HepG2 (cell line): Measurements from ENCODE around the gene FBLL1. TPM values are rescaled to one million over a fixed set of nuclear protein-coding genes. Genes with fewer than 3 reads are reported as not detected.

ENCODE experiments used
- ATF4 ChIP-seq, 2 experiments: fragments of 450-650 bp in 1 of 2; sonication (generic) in 1 of 2; formaldehyde crosslinking; IDR thresholded peaks; 2 replicates each; pipeline versions ENCODE4 v1.5.0 to v1.8.0; 2020 to 2022; ENCODE audit warnings: mild to moderate bottlenecking in 1 of 2, missing genetic modification reagents in 1 of 2
- CEBPB ChIP-seq: IDR thresholded peaks from 2 replicates; pipeline ENCODE4 v1.6.1; 2011; ENCODE audit warnings: low read depth, low read length, improper control_type of control experiment, borderline replicate concordance
- ETS1 ChIP-seq: sonication (generic); formaldehyde crosslinking; IDR thresholded peaks from 2 replicates; pipeline ENCODE4 v1.4.0; 2020; ENCODE audit warnings: missing genetic modification reagents
- SAP130 ChIP-seq: IDR thresholded peaks from 2 replicates; pipeline ENCODE4 v1.6.1; 2016; ENCODE audit warnings: low read depth
- YEATS2 ChIP-seq: sonication (generic); formaldehyde crosslinking; IDR thresholded peaks from 2 replicates; pipeline ENCODE4 v1.4.0; 2020; ENCODE audit warnings: missing genetic modification reagents, borderline replicate concordance
- ZNF30 ChIP-seq: sonication (generic); formaldehyde crosslinking; IDR thresholded peaks from 2 replicates; pipeline ENCODE4 v1.5.0; 2020; ENCODE audit warnings: mild to moderate bottlenecking, missing genetic modification reagents
- ZNF563 ChIP-seq: sonication (generic); formaldehyde crosslinking; IDR thresholded peaks from 2 replicates; pipeline ENCODE4 v1.8.0; 2022; ENCODE audit warnings: mild to moderate bottlenecking, moderate library complexity, missing genetic modification reagents
- ZNF607 ChIP-seq: sonication (generic); formaldehyde crosslinking; IDR thresholded peaks from 2 replicates; pipeline ENCODE4 v1.5.1; 2020; ENCODE audit warnings: missing genetic modification reagents, mild to moderate bottlenecking, borderline replicate concordance
- ZNF709 ChIP-seq: sonication (generic); formaldehyde crosslinking; IDR thresholded peaks from 2 replicates; pipeline ENCODE4 v1.5.0; 2020; ENCODE audit warnings: mild to moderate bottlenecking, missing genetic modification reagents
- polyA plus RNA-seq, 8 experiments: library from polyadenylated mRNA; depleted of rRNA in 3 of 8; stranded (reverse) in 7 of 8; unstranded in 1 of 8; fragments of >200 nt; fragmentation: Illumina TruSeq in 4 of 8; extraction: Trizol in 4 of 8; gene quantifications; 2 replicates each; pipeline versions ENCODE4 v1.2.1 to v1.2.3, GENCODE V29; 2011 to 2016; ENCODE audit warnings: low read depth in 4 of 8, missing spikeins in 1 of 8, mixed read lengths in 1 of 8; ENCODE audit not compliant: insufficient read depth in 1 of 8
- total RNA-seq, 5 experiments: library from RNA; depleted of rRNA; stranded (reverse); fragments of >200 nt; fragmentation: Illumina TruSeq; extraction: Trizol; gene quantifications; 2 replicates each; pipeline ENCODE4 v1.2.3, GENCODE V29; 2016; ENCODE audit warnings: low read depth in 1 of 5
- TF ChIP-seq, protein P1 (sequence below): sonication (generic); formaldehyde crosslinking; IDR thresholded peaks from 2 replicates; pipeline ENCODE4 v1.4.0; 2020; ENCODE audit warnings: missing genetic modification reagents
- TF ChIP-seq, protein P2 (sequence below): sonication (generic); formaldehyde crosslinking; IDR thresholded peaks from 2 replicates; pipeline ENCODE4 v1.4.0; 2020; ENCODE audit warnings: mild to moderate bottlenecking, missing genetic modification reagents
- TF ChIP-seq, protein P3 (sequence below): sonication (generic); formaldehyde crosslinking; conservative IDR thresholded peaks from 2 replicates; pipeline ENCODE4 v1.5.0; 2020; ENCODE audit warnings: missing genetic modification reagents

Gene FBLL1
- total and polyA plus RNA-seq, 2 of the 13 experiments (the other 11 are each of a cell fraction or from before 2014, with no cell fraction given): 0.17 to 0.18 TPM

DNA sequence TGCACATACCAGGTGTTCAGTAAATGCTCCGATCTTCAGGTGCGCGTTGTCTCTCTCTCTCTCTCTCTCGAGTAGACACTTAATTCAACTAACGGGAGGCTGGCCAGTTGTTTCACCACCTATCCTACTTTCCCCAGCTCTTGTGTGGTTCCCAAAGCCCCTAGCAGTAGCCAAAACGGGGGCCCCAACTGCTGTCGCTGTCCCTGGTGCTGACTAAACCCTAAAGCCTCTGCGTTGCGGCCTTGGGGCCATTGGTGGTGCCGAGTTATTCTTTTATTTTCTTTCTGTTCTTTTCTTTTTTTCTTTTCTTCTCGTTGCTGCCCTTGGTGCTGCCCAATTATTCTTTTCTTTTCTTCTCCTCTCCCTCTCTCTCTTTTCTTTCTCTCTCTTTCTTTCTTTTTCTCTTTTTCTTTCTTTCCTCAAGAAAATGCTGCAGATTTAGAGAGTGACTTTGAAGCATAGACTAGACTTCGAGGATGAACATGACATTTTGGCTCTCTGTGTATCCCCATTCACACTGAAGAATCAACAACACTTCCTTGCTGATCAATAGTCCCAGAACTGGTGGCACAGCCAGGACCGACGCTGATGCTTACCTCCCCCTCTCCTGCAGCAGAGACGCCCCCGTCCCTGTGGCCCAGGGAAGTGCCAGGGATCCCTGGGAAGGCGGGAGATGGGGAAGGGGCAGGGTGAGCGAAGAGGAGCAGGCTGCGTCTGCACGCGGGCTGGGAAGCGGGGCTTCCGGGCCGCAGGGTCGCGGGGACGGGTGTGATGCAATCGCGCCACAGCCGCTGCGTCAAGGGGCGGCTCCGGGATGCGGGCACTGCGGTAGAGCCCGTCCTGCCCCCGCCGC lies at the start of gene FBLL1 (continued):
- no peak for TF ChIP-seq ETS1 (CRISPR knock-in tag)
- TF ChIP-seq ZNF607 (CRISPR knock-in tag): 0 out of 2 replicates have a peak, but pooled peaks have one; percentile 34
- TF ChIP-seq, protein P1, sequence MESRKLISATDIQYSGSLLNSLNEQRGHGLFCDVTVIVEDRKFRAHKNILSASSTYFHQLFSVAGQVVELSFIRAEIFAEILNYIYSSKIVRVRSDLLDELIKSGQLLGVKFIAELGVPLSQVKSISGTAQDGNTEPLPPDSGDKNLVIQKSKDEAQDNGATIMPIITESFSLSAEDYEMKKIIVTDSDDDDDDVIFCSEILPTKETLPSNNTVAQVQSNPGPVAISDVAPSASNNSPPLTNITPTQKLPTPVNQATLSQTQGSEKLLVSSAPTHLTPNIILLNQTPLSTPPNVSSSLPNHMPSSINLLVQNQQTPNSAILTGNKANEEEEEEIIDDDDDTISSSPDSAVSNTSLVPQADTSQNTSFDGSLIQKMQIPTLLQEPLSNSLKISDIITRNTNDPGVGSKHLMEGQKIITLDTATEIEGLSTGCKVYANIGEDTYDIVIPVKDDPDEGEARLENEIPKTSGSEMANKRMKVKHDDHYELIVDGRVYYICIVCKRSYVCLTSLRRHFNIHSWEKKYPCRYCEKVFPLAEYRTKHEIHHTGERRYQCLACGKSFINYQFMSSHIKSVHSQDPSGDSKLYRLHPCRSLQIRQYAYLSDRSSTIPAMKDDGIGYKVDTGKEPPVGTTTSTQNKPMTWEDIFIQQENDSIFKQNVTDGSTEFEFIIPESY (CRISPR knock-in tag): no peak
- TF ChIP-seq ZNF563 (CRISPR knock-in tag): peak; percentile 55; the same call in 1 of the 2 replicates
- TF ChIP-seq, protein P2, sequence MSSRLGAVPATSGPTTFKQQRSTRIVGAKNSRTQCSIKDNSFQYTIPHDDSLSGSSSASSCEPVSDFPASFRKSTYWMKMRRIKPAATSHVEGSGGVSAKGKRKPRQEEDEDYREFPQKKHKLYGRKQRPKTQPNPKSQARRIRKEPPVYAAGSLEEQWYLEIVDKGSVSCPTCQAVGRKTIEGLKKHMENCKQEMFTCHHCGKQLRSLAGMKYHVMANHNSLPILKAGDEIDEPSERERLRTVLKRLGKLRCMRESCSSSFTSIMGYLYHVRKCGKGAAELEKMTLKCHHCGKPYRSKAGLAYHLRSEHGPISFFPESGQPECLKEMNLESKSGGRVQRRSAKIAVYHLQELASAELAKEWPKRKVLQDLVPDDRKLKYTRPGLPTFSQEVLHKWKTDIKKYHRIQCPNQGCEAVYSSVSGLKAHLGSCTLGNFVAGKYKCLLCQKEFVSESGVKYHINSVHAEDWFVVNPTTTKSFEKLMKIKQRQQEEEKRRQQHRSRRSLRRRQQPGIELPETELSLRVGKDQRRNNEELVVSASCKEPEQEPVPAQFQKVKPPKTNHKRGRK (CRISPR knock-in tag): 0 out of 2 replicates have a peak, but pooled peaks have one; percentile 28
- TF ChIP-seq YEATS2 (CRISPR knock-in tag): peak; percentile 44; the same call in 1 of the 2 replicates
- peak; percentile 59 for TF ChIP-seq SAP130
- TF ChIP-seq CEBPB: peak; percentile 81
- TF ChIP-seq, protein P3, sequence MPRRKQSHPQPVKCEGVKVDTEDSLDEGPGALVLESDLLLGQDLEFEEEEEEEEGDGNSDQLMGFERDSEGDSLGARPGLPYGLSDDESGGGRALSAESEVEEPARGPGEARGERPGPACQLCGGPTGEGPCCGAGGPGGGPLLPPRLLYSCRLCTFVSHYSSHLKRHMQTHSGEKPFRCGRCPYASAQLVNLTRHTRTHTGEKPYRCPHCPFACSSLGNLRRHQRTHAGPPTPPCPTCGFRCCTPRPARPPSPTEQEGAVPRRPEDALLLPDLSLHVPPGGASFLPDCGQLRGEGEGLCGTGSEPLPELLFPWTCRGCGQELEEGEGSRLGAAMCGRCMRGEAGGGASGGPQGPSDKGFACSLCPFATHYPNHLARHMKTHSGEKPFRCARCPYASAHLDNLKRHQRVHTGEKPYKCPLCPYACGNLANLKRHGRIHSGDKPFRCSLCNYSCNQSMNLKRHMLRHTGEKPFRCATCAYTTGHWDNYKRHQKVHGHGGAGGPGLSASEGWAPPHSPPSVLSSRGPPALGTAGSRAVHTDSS: no peak
- peak in 1 of 2 experiments; percentile 69; a peak in 2 of 4 replicates for TF ChIP-seq ATF4 (CRISPR knock-in tag; IDR thresholded peaks at IDR 0.05)
- 0 out of 2 replicates have a peak, but pooled peaks have one; percentile 27 for TF ChIP-seq ZNF30
- TF ChIP-seq ZNF709 (CRISPR knock-in tag): 0 out of 2 replicates have a peak, but pooled peaks have one; percentile 56
